Stomach (tissue), 4 donors: Measurements from ENCODE around the gene RERE.

ENCODE experiments used
- POLR2AphosphoS5 ChIP-seq, 3 donors: sonication (generic); formaldehyde crosslinking; IDR thresholded peaks; one replicate each; pipeline ENCODE4 v1.6.1; 2016; ENCODE audit warnings: antibody characterized with exemption in 3 of 3
- TF ChIP-seq, protein P1 (sequence below), 7 experiments: fragments of 450-650 bp in 4 of 7; fragments of 200-600 bp in 3 of 7; sonication (generic) in 3 of 7; IDR thresholded peaks; one replicate each; pipeline ENCODE4 v1.5.1; 2016 to 2019; ENCODE audit warnings: antibody characterized with exemption in 7 of 7, control low read depth in 2 of 7, mild to moderate bottlenecking in 1 of 7

DNA sequence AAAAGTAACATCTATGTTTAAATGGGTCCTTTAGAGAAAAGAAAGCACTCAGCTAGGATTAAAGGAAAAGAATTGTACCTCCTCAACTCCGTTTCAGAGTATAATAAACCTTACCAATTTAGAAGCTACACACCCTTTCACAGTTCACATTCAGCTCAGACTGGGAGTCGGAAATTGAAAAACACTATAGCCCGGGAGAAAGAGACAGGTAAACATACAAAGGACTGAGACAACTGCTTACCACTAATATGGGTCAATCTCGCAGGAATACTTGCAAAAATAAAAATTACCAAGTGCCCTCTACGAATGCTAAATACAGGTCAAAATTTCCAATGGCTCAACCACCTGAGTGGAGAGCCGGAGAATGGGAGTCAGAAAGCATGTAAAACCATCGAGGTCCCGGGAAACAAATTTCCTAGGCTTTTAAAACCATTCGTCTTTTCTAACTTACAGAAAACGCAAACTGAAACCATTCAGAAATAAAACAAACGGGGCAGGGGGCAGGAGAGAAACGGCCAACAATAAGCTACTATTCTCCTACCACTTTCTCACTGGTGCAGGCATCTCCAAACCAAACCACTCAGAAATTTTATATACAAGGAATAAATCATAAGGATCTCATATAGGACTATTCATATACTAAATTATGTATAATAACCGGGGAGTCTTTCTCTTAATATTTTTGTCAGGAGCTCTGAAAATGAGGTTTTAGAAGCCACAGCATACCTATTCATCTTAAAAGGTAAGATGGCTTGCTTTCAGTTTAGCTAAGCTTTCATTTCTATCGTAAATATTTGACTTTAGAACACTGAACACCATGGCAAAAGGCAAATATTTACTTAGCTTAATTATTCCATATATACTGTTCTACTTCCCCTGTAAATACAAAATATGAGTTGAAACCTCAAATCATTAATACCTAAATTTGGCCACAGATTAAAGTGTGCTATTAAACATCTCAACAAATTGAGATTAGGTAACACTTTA is 136.5 kb downstream of the RERE start:
- TF ChIP-seq POLR2AphosphoS5 (IDR thresholded peaks at IDR 0.05): no peak
- TF ChIP-seq, protein P1, sequence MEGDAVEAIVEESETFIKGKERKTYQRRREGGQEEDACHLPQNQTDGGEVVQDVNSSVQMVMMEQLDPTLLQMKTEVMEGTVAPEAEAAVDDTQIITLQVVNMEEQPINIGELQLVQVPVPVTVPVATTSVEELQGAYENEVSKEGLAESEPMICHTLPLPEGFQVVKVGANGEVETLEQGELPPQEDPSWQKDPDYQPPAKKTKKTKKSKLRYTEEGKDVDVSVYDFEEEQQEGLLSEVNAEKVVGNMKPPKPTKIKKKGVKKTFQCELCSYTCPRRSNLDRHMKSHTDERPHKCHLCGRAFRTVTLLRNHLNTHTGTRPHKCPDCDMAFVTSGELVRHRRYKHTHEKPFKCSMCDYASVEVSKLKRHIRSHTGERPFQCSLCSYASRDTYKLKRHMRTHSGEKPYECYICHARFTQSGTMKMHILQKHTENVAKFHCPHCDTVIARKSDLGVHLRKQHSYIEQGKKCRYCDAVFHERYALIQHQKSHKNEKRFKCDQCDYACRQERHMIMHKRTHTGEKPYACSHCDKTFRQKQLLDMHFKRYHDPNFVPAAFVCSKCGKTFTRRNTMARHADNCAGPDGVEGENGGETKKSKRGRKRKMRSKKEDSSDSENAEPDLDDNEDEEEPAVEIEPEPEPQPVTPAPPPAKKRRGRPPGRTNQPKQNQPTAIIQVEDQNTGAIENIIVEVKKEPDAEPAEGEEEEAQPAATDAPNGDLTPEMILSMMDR (IDR thresholded peaks at IDR 0.05): no peak
